Measurements from ENCODE around the gene TMEM33. TPM values are rescaled to one million over a fixed set of nuclear protein-coding genes. Genes with fewer than 3 reads are reported as not detected.
A peak's percentile ranks its signal among the peaks of the same experiment; 100 is the strongest.

The TMEM33 gene
- polyA plus RNA-seq, 3 donors = 21.7 to 61.6 (median 60.7) TPM

- peaks cover 48% of the 10 kb centered on the region for H3K79me2 ChIP-seq (ENCODE audit: insufficient read depth, low read length)
- intact Hi-C loops (cut with micrococcal nuclease) = loop anchor here (10.0 kb wide), 2 partner anchors 61 to 721 kb away; partner anchors contain the start of genes ATP8A1 (in 1 of the 2) and SLC30A9 (in 1 of the 2)
- peak overlapping the region; percentile 55 to 88 (median 79) for H3K4me3 ChIP-seq (replicated peaks in 1 of 3; ENCODE audit: low read depth in 2 of 3, low read length in 3 of 3)
- H3K9me3 ChIP-seq (replicated peaks in 1 of 2; ENCODE audit: control insufficient read depth in 1 of 2, insufficient read depth in 1 of 2, low read length in 2 of 2) = no peaks in the 10 kb centered on the region
- Mint-ChIP-seq H3K4me3 (peak overlapping the region; percentile 96 to 99), H3K27me3 (ENCODE audit: low read depth in 3 of 3) (peaks cover 0 to 4% (median 2%) of the 10 kb centered on the region in 3 donors), H3K9me3 (peaks cover 0 to 8% (median 4%) of the 10 kb centered on the region in 7 donors), H3K4me1 (peaks cover 57% of the 10 kb centered on the region), H3K27ac (peak overlapping the region; percentile 98 to 100 (median 100)), H3K36me3 (peaks cover 24 to 26% of the 10 kb centered on the region in 2 donors)
- WGBS (ENCODE audit: insufficient coverage) = 37% methylated on average over 3 of the region's 10 CpGs
- H4K20me1 ChIP-seq (ENCODE audit: insufficient read depth, low read length) = peaks cover 13% of the 10 kb centered on the region
- peak overlapping the region; percentile 85 for H3K9ac ChIP-seq (ENCODE audit: insufficient read depth, low read length, poor library complexity, severe bottlenecking)
- peaks cover 0 to under 1% of the 10 kb centered on the region in 2 donors for H3K36me3 ChIP-seq (replicated peaks in 1 of 2; ENCODE audit: control insufficient read depth in 1 of 2, insufficient read depth in 2 of 2, low read length in 2 of 2)
- H3K27ac ChIP-seq (ENCODE audit: low read depth in 1 of 2, low read length in 2 of 2) = peak overlapping the region; percentile 94 to 96
- no peaks in the 10 kb centered on the region for H3K27me3 ChIP-seq (ENCODE audit: control insufficient read depth in 2 of 2, insufficient read depth in 2 of 2, low read length in 2 of 2)
- peak overlapping the region; percentile 72 for H3K4me2 ChIP-seq (replicated peaks; ENCODE audit: extremely low read depth, low read length, poor library complexity, severe bottlenecking)
- peak; percentile 86 to 95 (median 90) for DNase-seq
- H2AFZ ChIP-seq (ENCODE audit: insufficient read depth, low read depth, low read length, poor library complexity, severe bottlenecking) = peak overlapping the region; percentile 78
- no peak for TF ChIP-seq CTCF (IDR thresholded peaks at IDR 0.05)
- H3K4me1 ChIP-seq (ENCODE audit: control insufficient read depth in 1 of 2, insufficient read depth in 2 of 2, low read length in 2 of 2) = peaks cover 33 to 51% of the 10 kb centered on the region in 2 donors
These were observed 1.2 kb upstream of the TMEM33 start for GRCh38 chr4:41933997-41934503.

GRCh38 chr4:41934514-41934900 is 722 bp upstream of the TMEM33 start:
- Histone ChIP-seq H2AFZ (ENCODE audit: insufficient read depth, low read depth, low read length, poor library complexity, severe bottlenecking) (peak overlapping the region; percentile 78), H3K27me3 (ENCODE audit: control insufficient read depth in 2 of 2, insufficient read depth in 2 of 2, low read length in 2 of 2) (no peaks in the 10 kb centered on the region), H3K4me3 (replicated peaks in 1 of 3; ENCODE audit: low read depth in 2 of 3, low read length in 3 of 3) (peak overlapping the region; percentile 55 to 88 (median 79)), H3K9ac (ENCODE audit: insufficient read depth, low read length, poor library complexity, severe bottlenecking) (peak overlapping the region; percentile 85), H3K4me2 (replicated peaks; ENCODE audit: extremely low read depth, low read length, poor library complexity, severe bottlenecking) (peak overlapping the region; percentile 72), H3K36me3 (replicated peaks in 1 of 2; ENCODE audit: control insufficient read depth in 1 of 2, insufficient read depth in 2 of 2, low read length in 2 of 2) (peaks cover under 1 to 5% of the 10 kb centered on the region in 2 donors), H4K20me1 (ENCODE audit: insufficient read depth, low read length) (peaks cover 18% of the 10 kb centered on the region), H3K79me2 (ENCODE audit: insufficient read depth, low read length) (peaks cover 52% of the 10 kb centered on the region), H3K27ac (ENCODE audit: low read depth in 1 of 2, low read length in 2 of 2) (peak overlapping the region; percentile 94 to 96), H3K9me3 (replicated peaks in 1 of 2; ENCODE audit: control insufficient read depth in 1 of 2, insufficient read depth in 1 of 2, low read length in 2 of 2) (no peaks in the 10 kb centered on the region), H3K4me1 (ENCODE audit: control insufficient read depth in 1 of 2, insufficient read depth in 2 of 2, low read length in 2 of 2) (peaks cover 37 to 56% of the 10 kb centered on the region in 2 donors)
- intact Hi-C loops (cut with micrococcal nuclease) = loop anchor here (10.0 kb wide), 2 partner anchors 60 to 720 kb away; partner anchors contain the start of genes ATP8A1 (in 1 of the 2) and SLC30A9 (in 1 of the 2)
- no peak for TF ChIP-seq CTCF (IDR thresholded peaks at IDR 0.05)
- Mint-ChIP-seq H3K27me3 (ENCODE audit: low read depth in 3 of 3) (peaks cover 0 to 4% (median 2%) of the 10 kb centered on the region in 3 donors), H3K4me1 (peaks cover 61% of the 10 kb centered on the region), H3K9me3 (peaks cover 0 to 8% (median 4%) of the 10 kb centered on the region in 7 donors), H3K36me3 (peaks cover 21 to 27% of the 10 kb centered on the region in 2 donors), H3K4me3 (peak overlapping the region; percentile 96 to 99), H3K27ac (peak overlapping the region; percentile 98 to 100 (median 100))
- WGBS (ENCODE audit: insufficient coverage) = 15% methylated on average over 3 of the region's 9 CpGs
- DNase-seq = peak; percentile 82 to 92 (median 89)
